ENCODE data around the gene EPS15. TPM values are rescaled to one million over a fixed set of nuclear protein-coding genes. Genes with fewer than 3 reads are reported as not detected.

The EPS15 gene
- total RNA-seq, 2 donors from 2014 or later: 82.3 to 97.3 TPM

- Mint-ChIP-seq H3K4me3 (no peak overlapping the region), H3K27me3 (peaks cover 0 to 4% of the 10 kb centered on the region in 2 donors), H3K9me3 (no peaks in the 10 kb centered on the region), H3K4me1 (ENCODE audit: low read depth in 2 of 2) (peaks cover 10 to 14% of the 10 kb centered on the region in 2 donors), H3K36me3 (no peaks in the 10 kb centered on the region), H3K27ac (no peak overlapping the region)
- no peak for DNase-seq (ENCODE audit: low spot score)
- no peak for ATAC-seq
Observed at GRCh38 chr1:51555866-51556619, 37.0 kb upstream of the EPS15 start.

- ATAC-seq (no peak), DNase-seq (ENCODE audit: low spot score) (no peak)
- no peak overlapping the region for H3K4me3 Mint-ChIP-seq
- H3K4me1 Mint-ChIP-seq (ENCODE audit: low read depth in 2 of 2): peaks cover 15 to 20% of the 10 kb centered on the region in 2 donors
- peaks cover 0 to 4% of the 10 kb centered on the region in 2 donors for H3K27me3 Mint-ChIP-seq
- no peaks in the 10 kb centered on the region for H3K9me3 Mint-ChIP-seq
- H3K36me3 Mint-ChIP-seq: no peaks in the 10 kb centered on the region
- H3K27ac Mint-ChIP-seq: no peak overlapping the region
Observed at GRCh38 chr1:51553911-51554310, 34.8 kb upstream of the EPS15 start.

GRCh38 chr1:51552929-51553807 is 34.1 kb upstream of the EPS15 start:
- ATAC-seq (no peak), DNase-seq (ENCODE audit: low spot score) (no peak)
- no peak overlapping the region for H3K4me3 Mint-ChIP-seq
- no peaks in the 10 kb centered on the region for H3K36me3 Mint-ChIP-seq
- no peaks in the 10 kb centered on the region for H3K27me3 Mint-ChIP-seq
- no peak overlapping the region for H3K27ac Mint-ChIP-seq
- peaks cover 19 to 20% of the 10 kb centered on the region in 2 donors for H3K4me1 Mint-ChIP-seq (ENCODE audit: low read depth in 2 of 2)
- H3K9me3 Mint-ChIP-seq: no peaks in the 10 kb centered on the region

GRCh38 chr1:51551848-51552296 is 32.8 kb upstream of the EPS15 start:
- peaks cover 16 to 20% of the 10 kb centered on the region in 2 donors for H3K4me1 Mint-ChIP-seq (ENCODE audit: low read depth in 2 of 2)
- H3K27ac Mint-ChIP-seq: peak overlapping the region in 1 of 2 donors; percentile 71
- peak; percentile 68 to 80 for ATAC-seq
- H3K27me3 Mint-ChIP-seq: no peaks in the 10 kb centered on the region
- no peaks in the 10 kb centered on the region for H3K9me3 Mint-ChIP-seq
- no peak for DNase-seq (ENCODE audit: low spot score)
- no peak overlapping the region for H3K4me3 Mint-ChIP-seq
- H3K36me3 Mint-ChIP-seq: no peaks in the 10 kb centered on the region

GRCh38 chr1:51551081-51551480 is 32.0 kb upstream of the EPS15 start:
- DNase-seq (ENCODE audit: low spot score) (no peak), ATAC-seq (no peak)
- no peaks in the 10 kb centered on the region for H3K9me3 Mint-ChIP-seq
- H3K4me1 Mint-ChIP-seq (ENCODE audit: low read depth in 2 of 2): peaks cover 16 to 20% of the 10 kb centered on the region in 2 donors
- H3K4me3 Mint-ChIP-seq: no peak overlapping the region
- no peaks in the 10 kb centered on the region for H3K36me3 Mint-ChIP-seq
- no peak overlapping the region for H3K27ac Mint-ChIP-seq
- no peaks in the 10 kb centered on the region for H3K27me3 Mint-ChIP-seq

GRCh38 chr1:51549901-51550300 is 30.8 kb upstream of the EPS15 start:
- Mint-ChIP-seq H3K36me3 (no peaks in the 10 kb centered on the region), H3K27me3 (no peaks in the 10 kb centered on the region), H3K4me3 (no peak overlapping the region), H3K9me3 (no peaks in the 10 kb centered on the region), H3K4me1 (ENCODE audit: low read depth in 2 of 2) (peaks cover 16 to 20% of the 10 kb centered on the region in 2 donors), H3K27ac (no peak overlapping the region)
- DNase-seq (ENCODE audit: low spot score) (no peak), ATAC-seq (no peak)

- H3K27ac Mint-ChIP-seq: peak overlapping the region in 1 of 2 donors; percentile 5
- peaks cover 16 to 20% of the 10 kb centered on the region in 2 donors for H3K4me1 Mint-ChIP-seq (ENCODE audit: low read depth in 2 of 2)
- ATAC-seq: no peak
- DNase-seq (ENCODE audit: low spot score): no peak
- H3K9me3 Mint-ChIP-seq: no peaks in the 10 kb centered on the region
- no peak overlapping the region for H3K4me3 Mint-ChIP-seq
- H3K27me3 Mint-ChIP-seq: no peaks in the 10 kb centered on the region
- H3K36me3 Mint-ChIP-seq: no peaks in the 10 kb centered on the region
Observed at GRCh38 chr1:51549016-51549619, 30.1 kb upstream of the EPS15 start.

- H3K4me3 Mint-ChIP-seq: no peak overlapping the region
- peaks cover 9 to 11% of the 10 kb centered on the region in 2 donors for H3K4me1 Mint-ChIP-seq (ENCODE audit: low read depth in 2 of 2)
- H3K27ac Mint-ChIP-seq: no peak overlapping the region
- ATAC-seq (no peak), DNase-seq (ENCODE audit: low spot score) (no peak)
- no peaks in the 10 kb centered on the region for H3K27me3 Mint-ChIP-seq
- no peaks in the 10 kb centered on the region for H3K9me3 Mint-ChIP-seq
- H3K36me3 Mint-ChIP-seq: no peaks in the 10 kb centered on the region
Observed at GRCh38 chr1:51543858-51544257, 24.8 kb upstream of the EPS15 start.

GRCh38 chr1:51542158-51542953 is 23.3 kb upstream of the EPS15 start:
- no peak overlapping the region for H3K4me3 Mint-ChIP-seq
- H3K27me3 Mint-ChIP-seq: no peaks in the 10 kb centered on the region
- no peak overlapping the region for H3K27ac Mint-ChIP-seq
- no peaks in the 10 kb centered on the region for H3K9me3 Mint-ChIP-seq
- no peaks in the 10 kb centered on the region for H3K36me3 Mint-ChIP-seq
- ATAC-seq (no peak), DNase-seq (ENCODE audit: low spot score) (no peak)
- peaks cover 4 to 6% of the 10 kb centered on the region in 2 donors for H3K4me1 Mint-ChIP-seq (ENCODE audit: low read depth in 2 of 2)

- Mint-ChIP-seq H3K4me1 (ENCODE audit: low read depth in 2 of 2) (peaks cover 4 to 6% of the 10 kb centered on the region in 2 donors), H3K27me3 (no peaks in the 10 kb centered on the region), H3K27ac (no peak overlapping the region), H3K4me3 (no peak overlapping the region), H3K9me3 (no peaks in the 10 kb centered on the region), H3K36me3 (no peaks in the 10 kb centered on the region)
- DNase-seq (ENCODE audit: low spot score) (no peak), ATAC-seq (no peak)
Observed at GRCh38 chr1:51541313-51542050, 22.4 kb upstream of the EPS15 start.

- H3K27me3 Mint-ChIP-seq: no peaks in the 10 kb centered on the region
- DNase-seq (ENCODE audit: low spot score) (no peak), ATAC-seq (no peak)
- no peaks in the 10 kb centered on the region for H3K9me3 Mint-ChIP-seq
- no peaks in the 10 kb centered on the region for H3K36me3 Mint-ChIP-seq
- H3K27ac Mint-ChIP-seq: no peak overlapping the region
- H3K4me1 Mint-ChIP-seq (ENCODE audit: low read depth in 2 of 2): peaks cover 4 to 15% of the 10 kb centered on the region in 2 donors
- H3K4me3 Mint-ChIP-seq: no peak overlapping the region
Observed at GRCh38 chr1:51537568-51537967, 18.5 kb upstream of the EPS15 start.

GRCh38 chr1:51535006-51535592 is 16.0 kb upstream of the EPS15 start:
- H3K36me3 Mint-ChIP-seq: no peaks in the 10 kb centered on the region
- H3K4me3 Mint-ChIP-seq: no peak overlapping the region
- no peak overlapping the region for H3K27ac Mint-ChIP-seq
- no peaks in the 10 kb centered on the region for H3K27me3 Mint-ChIP-seq
- H3K4me1 Mint-ChIP-seq (ENCODE audit: low read depth in 2 of 2): peaks cover 0 to 9% of the 10 kb centered on the region in 2 donors
- no peaks in the 10 kb centered on the region for H3K9me3 Mint-ChIP-seq
- ATAC-seq (no peak), DNase-seq (ENCODE audit: low spot score) (no peak)

Measured in natural killer cell treated with Interleukin-12 subunit alpha and Interleukin-12 subunit beta and Interleukin-15 and Interleukin-18, amount 100 ng/mL, for 72 hours (primary cell).